Coronary artery (tissue), 2 donors: Measurements from ENCODE around the gene IGSF8.

Experiments used
- DNase-seq: peaks from one replicate; pipeline ENCODE4 v3.0.0-alpha.2; 2017; ENCODE audit warnings: low spot score
- H3K27ac ChIP-seq, 2 donors: fragments of 200-600 bp; sonication (generic); one replicate each; pipeline ENCODE4 v1.5.1; 2016 to 2019
- H3K4me3 ChIP-seq: fragments of 200-600 bp; sonication (generic); 2 replicates; pipeline ENCODE4 v1.5.1; 2016; ENCODE audit warnings: mild to moderate bottlenecking, moderate library complexity
- CTCF ChIP-seq: fragments of 200-600 bp; sonication (generic); IDR thresholded peaks from one replicate; pipeline ENCODE4 v1.5.1; 2019; ENCODE audit warnings: antibody characterized with exemption

IGSF8 gene

GRCh38 chr1:160137216-160137862 is 38.9 kb upstream of the IGSF8 start:
- no peak overlapping the region for H3K27ac ChIP-seq
- no peak for TF ChIP-seq CTCF

GRCh38 chr1:160136926-160137200 is 38.4 kb upstream of the IGSF8 start:
- Histone ChIP-seq H3K27ac (peak overlapping the region in 1 of 2 donors; percentile 32), H3K4me3 (no peak overlapping the region)
- DNase-seq: no peak
- no peak for TF ChIP-seq CTCF

More at GRCh38 chr1:160137216-160137862, 38.9 kb upstream of the IGSF8 start:
- no peak for DNase-seq
- no peak overlapping the region for H3K4me3 ChIP-seq

GRCh38 chr1:160136121-160136925 is 37.9 kb upstream of the IGSF8 start:
- TF ChIP-seq CTCF: no peak
- Histone ChIP-seq H3K4me3 (no peak overlapping the region), H3K27ac (peak overlapping the region in 1 of 2 donors; percentile 32)
- no peak for DNase-seq

GRCh38 chr1:160134791-160135572 is 36.6 kb upstream of the IGSF8 start:
- DNase-seq: no peak
- H3K4me3 ChIP-seq: no peak overlapping the region
- no peak for TF ChIP-seq CTCF
- peak overlapping the region in 1 of 2 donors; percentile 85 for H3K27ac ChIP-seq

GRCh38 chr1:160133990-160134770 is 35.8 kb upstream of the IGSF8 start:
- peak overlapping the region in 1 of 2 donors; percentile 85 for H3K27ac ChIP-seq
- DNase-seq: no peak
- TF ChIP-seq CTCF: no peak

GRCh38 chr1:160131803-160132565 is 33.6 kb upstream of the IGSF8 start:
- H3K4me3 ChIP-seq: no peak overlapping the region
- DNase-seq: peak; percentile 94
- no peak for TF ChIP-seq CTCF
- peak overlapping the region; percentile 68 to 85 for H3K27ac ChIP-seq

More at GRCh38 chr1:160133990-160134770, 35.8 kb upstream of the IGSF8 start:
- no peak overlapping the region for H3K4me3 ChIP-seq
